Endothelial cell of umbilical vein (primary cell): ENCODE data around the gene SCN5A. TPM values are rescaled to one million over a fixed set of nuclear protein-coding genes. Genes with fewer than 3 reads are reported as not detected.

ENCODE experiments used
- BruUV-seq: library from RNA; stranded (reverse); fragments of 400-500 nt; replicated peaks from 2 replicates; lab custom pipeline; 2021; lab: Mats Ljungman, UMichigan
- CTCF ChIA-PET: fragments of 300-600, 350-600 bp; sonication (Branson Sonifier 250); formaldehyde crosslinking; loops from one replicate; lab custom pipeline; 2021; ENCODE audit warnings: antibody characterized with exemption, inconsistent platforms; lab: Charles Lee
- POLR2A ChIA-PET: fragments of 300-600, 350-600 bp; sonication (Branson Sonifier 250); formaldehyde crosslinking; loops from one replicate; lab custom pipeline; 2021; ENCODE audit warnings: antibody characterized with exemption, inconsistent platforms; lab: Charles Lee
- DNase-seq: peaks from one replicate; pipeline ENCODE4 v3.0.0-alpha.2; 2011; ENCODE audit warnings: low read depth, low spot score
- FAIRE-seq: peaks from 2 replicates; lab custom pipeline; 2011; peaks lifted over from hg19 to GRCh38; lab: Jason Lieb, UNC
- H2AFZ ChIP-seq: 2 replicates; pipeline ENCODE4 v1.6.0; 2012; ENCODE audit warnings: low read depth, low read length, control low read depth, inconsistent platforms
- H3K27ac ChIP-seq: 2 replicates; pipeline ENCODE4 v1.5.1; 2011; ENCODE audit warnings: low read depth, mild to moderate bottlenecking, control low read depth, low read length, moderate library complexity; ENCODE audit not compliant: insufficient read depth
- H3K27me3 ChIP-seq, 2 experiments: 2 replicates each; pipeline versions ENCODE4 v1.6.0 to v1.6.1; 2011; ENCODE audit warnings: low read length in 2 of 2, mixed read lengths in 1 of 2; ENCODE audit not compliant: control insufficient read depth in 2 of 2, insufficient read depth in 2 of 2
- H3K36me3 ChIP-seq, 2 experiments: 2 replicates in 1 of 2; 3 replicates in 1 of 2; pipeline ENCODE4 v1.5.1; 2011; ENCODE audit warnings: low read length in 2 of 2, mild to moderate bottlenecking in 1 of 2, moderate library complexity in 1 of 2; ENCODE audit not compliant: control insufficient read depth in 2 of 2, insufficient read depth in 2 of 2; ENCODE audit errors: extremely low read depth in 1 of 2
- H3K4me1 ChIP-seq: 3 replicates; pipeline ENCODE4 v1.5.1; 2011; ENCODE audit warnings: mild to moderate bottlenecking, low read length; ENCODE audit not compliant: control insufficient read depth, insufficient read depth; ENCODE audit errors: extremely low read depth
- H3K4me2 ChIP-seq: 2 replicates; pipeline ENCODE4 v1.6.1; 2011; ENCODE audit warnings: low read length, control low read depth, mixed read lengths; ENCODE audit not compliant: insufficient read depth
- H3K4me3 ChIP-seq, 3 experiments: fragments of 200-600 bp in 1 of 3; sonication (generic), shearing (Covaris generic) in 1 of 3; replicated peaks in 1 of 3; 2 replicates each; pipeline ENCODE4 v1.5.1; 2011 to 2016; ENCODE audit warnings: control low read depth in 3 of 3, low read length in 3 of 3, mild to moderate bottlenecking in 2 of 3, inconsistent platforms in 1 of 3, low read depth in 1 of 3, moderate library complexity in 1 of 3; ENCODE audit not compliant: insufficient read depth in 1 of 3
- H3K79me2 ChIP-seq: 2 replicates; pipeline ENCODE4 v1.6.0; 2012; ENCODE audit warnings: low read length, inconsistent platforms; ENCODE audit not compliant: control insufficient read depth, insufficient read depth
- H3K9ac ChIP-seq: replicated peaks from 2 replicates; pipeline ENCODE3; 2011; ENCODE audit warnings: low read length, control low read depth; ENCODE audit not compliant: insufficient read depth; ENCODE audit errors: extremely low read depth
- H3K9me1 ChIP-seq: replicated peaks from 3 replicates; pipeline ENCODE4 v1.6.0; 2011; ENCODE audit warnings: mild to moderate bottlenecking, low read length; ENCODE audit not compliant: control insufficient read depth, insufficient read depth; ENCODE audit errors: extremely low read depth
- H3K9me3 ChIP-seq: replicated peaks from 2 replicates; pipeline ENCODE4 v1.5.1; 2012; ENCODE audit warnings: low read length, inconsistent platforms; ENCODE audit not compliant: control insufficient read depth, insufficient read depth
- H4K20me1 ChIP-seq: replicated peaks from 2 replicates; pipeline ENCODE3; 2011; ENCODE audit warnings: mild to moderate bottlenecking, low read length; ENCODE audit not compliant: control insufficient read depth, insufficient read depth; ENCODE audit errors: extremely low read depth
- CTCF ChIP-seq, 2 donors: IDR thresholded peaks; 1 replicate in 1 of 2; 2 replicates in 1 of 2; pipeline ENCODE4 v1.5.1; 2011; ENCODE audit warnings: low read length in 2 of 2, mild to moderate bottlenecking in 2 of 2, moderate library complexity in 2 of 2, control low read depth in 1 of 2, inconsistent platforms in 1 of 2, low read depth in 1 of 2; ENCODE audit not compliant: insufficient read depth in 1 of 2; ENCODE audit errors: extremely low read depth in 1 of 2
- EZH2 ChIP-seq: IDR thresholded peaks from 2 replicates; pipeline ENCODE4 v1.6.1; 2012; ENCODE audit warnings: borderline replicate concordance, low read depth, mild to moderate bottlenecking, moderate library complexity, low read length, inconsistent platforms; ENCODE audit not compliant: severe bottlenecking
- FOS ChIP-seq: IDR thresholded peaks from 2 replicates; pipeline ENCODE4 v1.6.1; 2011; ENCODE audit warnings: mild to moderate bottlenecking, low read length, moderate library complexity, borderline replicate concordance; ENCODE audit not compliant: insufficient read depth
- GATA2 ChIP-seq: IDR thresholded peaks from 2 replicates; pipeline ENCODE4 v1.7.0; 2011; ENCODE audit warnings: low read depth, mild to moderate bottlenecking, moderate library complexity, mixed read lengths, low read length; ENCODE audit not compliant: insufficient read length, insufficient read depth
- JUN ChIP-seq: IDR thresholded peaks from 2 replicates; pipeline ENCODE4 v1.6.1; 2011; ENCODE audit warnings: borderline replicate concordance, low read depth; ENCODE audit not compliant: insufficient read length, insufficient read depth
- MAX ChIP-seq: IDR thresholded peaks from 2 replicates; pipeline ENCODE4 v1.6.1; 2011; ENCODE audit not compliant: insufficient read depth, insufficient read length
- MYC ChIP-seq: IDR thresholded peaks from one replicate; pipeline ENCODE4 v1.6.1; 2011; ENCODE audit warnings: mild to moderate bottlenecking, low read depth, low read length
- POLR2A ChIP-seq: IDR thresholded peaks from 2 replicates; pipeline ENCODE4 v1.6.1; 2012; ENCODE audit warnings: low read depth, mild to moderate bottlenecking, control low read depth, low read length
- POLR2AphosphoS5 ChIP-seq: IDR thresholded peaks from 2 replicates; pipeline ENCODE4 v1.6.1; 2012; ENCODE audit warnings: low read depth, mild to moderate bottlenecking, control low read depth, low read length, moderate library complexity; ENCODE audit not compliant: insufficient read depth
- dilution Hi-C: fragments of 300-500 bp; cut with MboI; formaldehyde crosslinking; loops from one replicate; pipeline ENCODE4 v1.15.0; 2019; ENCODE audit warnings: low sequenced_read_pairs; ENCODE audit not compliant: extremely low pct_ligation_motif_present
- intact Hi-C: fragments of 100-400 bp; cut with micrococcal nuclease; formaldehyde crosslinking; loops from one replicate; pipeline ENCODE4 v1.10.0; 2022
- polyA plus RNA-seq, 4 experiments: library from polyadenylated mRNA; depleted of rRNA in 3 of 4; stranded (reverse) in 3 of 4; unstranded in 1 of 4; fragments of >200 nt; gene quantifications; 2 replicates each; pipeline versions ENCODE4 v1.2.1 to v1.2.3, GENCODE V29; 2011 to 2012; ENCODE audit warnings: missing spikeins in 1 of 4
- total RNA-seq: library from RNA; stranded (reverse); gene quantifications from 2 replicates; pipeline ENCODE4 v1.2.3, GENCODE V29; 2021

Gene SCN5A
- total and polyA plus RNA-seq, 2 donors (not counting 3 experiments of a cell fraction or from before 2014, with no cell fraction given) = 2.7 to 20.0 TPM

DNA sequence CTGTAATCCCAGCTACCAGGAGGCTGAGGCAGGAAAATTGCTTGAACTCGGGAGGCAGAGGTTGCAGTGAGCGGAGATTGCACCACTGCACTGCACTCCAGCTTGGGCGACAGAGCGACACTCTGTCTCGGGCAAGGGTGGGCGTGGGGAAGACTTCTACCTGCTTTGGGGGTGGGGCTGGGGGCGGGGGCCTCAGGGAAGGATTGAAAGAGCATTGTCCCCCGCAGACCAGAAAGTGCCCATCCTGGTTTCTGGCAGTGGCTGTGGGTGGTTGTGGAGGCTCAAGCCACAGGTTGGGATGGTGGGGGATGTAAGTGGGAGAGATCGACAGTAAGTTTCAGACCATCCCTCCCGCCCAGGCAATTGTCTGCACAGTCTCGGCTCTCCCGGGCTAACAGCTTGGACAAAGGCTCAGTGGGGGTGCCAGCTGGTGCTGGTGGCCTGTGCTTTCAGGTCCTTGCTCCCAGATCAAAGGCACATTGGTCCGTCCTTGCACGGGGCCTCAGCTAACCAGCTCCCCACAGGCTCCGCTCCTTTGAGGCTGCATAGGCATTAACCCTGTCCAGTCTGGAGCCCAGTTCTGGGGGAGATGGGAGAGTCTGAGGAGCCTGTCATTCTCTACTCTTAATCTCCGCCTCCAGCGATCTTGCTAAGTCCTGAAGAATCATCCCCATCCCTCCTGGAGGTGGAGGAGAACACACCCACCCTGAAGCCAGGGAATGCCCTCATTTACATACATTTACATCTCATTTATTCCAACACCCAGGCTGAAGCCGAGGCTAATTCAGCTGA, 8.6 kb downstream of the SCN5A start:
- Histone ChIP-seq H3K27me3 (no peaks in the 10 kb centered on the region), H3K4me2 (no peak overlapping the region), H3K4me1 (no peaks in the 10 kb centered on the region), H3K4me3 (no peak overlapping the region), H3K9ac (no peak overlapping the region), H3K36me3 (no peaks in the 10 kb centered on the region), H2AFZ (no peak overlapping the region), H4K20me1 (no peaks in the 10 kb centered on the region), H3K9me3 (no peaks in the 10 kb centered on the region), H3K79me2 (no peaks in the 10 kb centered on the region), H3K27ac (no peak overlapping the region), H3K9me1 (no peaks in the 10 kb centered on the region)
- dilution Hi-C loops (no loop called here), intact Hi-C loops (no loop called here)
- DNase-seq (no peak), FAIRE-seq (no peak)
- TF ChIP-seq JUN (no peak), MAX (no peak), POLR2AphosphoS5 (no peak), MYC (no peak), POLR2A (no peak), GATA2 (no peak), EZH2 (no peak), CTCF (IDR thresholded peaks at IDR 0.05; ENCODE audit: extremely low read depth in 1 of 2, insufficient read depth in 1 of 2, low read depth in 1 of 2, low read length in 2 of 2) (no peak), FOS (no peak)
- CTCF ChIA-PET = interaction anchor here (1.2 to 1.3 kb wide), 2 partner anchors 12 to 203 kb away, joined by 3 read pairs; no protein-coding TSS in a partner anchor
- POLR2A ChIA-PET = no interaction called here
- BruUV-seq = no TSS peak
